Adrenal gland (tissue), 12 donors: ENCODE measurements around the gene EXOC3L4. TPM values are rescaled to one million over a fixed set of nuclear protein-coding genes. Genes with fewer than 3 reads are reported as not detected.

Experiments used
- DNase-seq, 7 donors: peaks; one replicate each; pipeline ENCODE4 v3.0.0-alpha.2; 2019 to 2020
- H3K27ac ChIP-seq, 5 donors: fragments of 200-600 bp; sonication (generic) in 4 of 5; 1 replicate in 3 of 5; 2 replicates in 2 of 5; pipeline versions ENCODE4 v1.5.1 to v1.8.0; 2016 to 2020; ENCODE audit warnings: mild to moderate bottlenecking in 1 of 5
- H3K27me3 ChIP-seq: fragments of 200-600 bp; 2 replicates; pipeline ENCODE4 v1.8.0; 2021
- H3K36me3 ChIP-seq, 2 donors: fragments of 200-600 bp; replicated peaks in 1 of 2; 1 replicate in 1 of 2; 2 replicates in 1 of 2; pipeline versions ENCODE4 v1.5.1 to v1.8.0; 2018 to 2022
- H3K4me1 ChIP-seq, 2 donors: fragments of 200-600 bp; replicated peaks in 1 of 2; 1 replicate in 1 of 2; 2 replicates in 1 of 2; pipeline versions ENCODE4 v1.5.1 to v1.8.0; 2018 to 2021
- H3K4me3 ChIP-seq, 4 donors: fragments of 200-600 bp; sonication (generic) in 3 of 4; one replicate each; pipeline ENCODE4 v1.5.1; 2016 to 2018
- H3K9me3 ChIP-seq, 3 donors: fragments of 200-600 bp; sonication (generic) in 1 of 3; replicated peaks in 1 of 3; 1 replicate in 2 of 3; 2 replicates in 1 of 3; pipeline versions ENCODE4 v1.5.1 to v1.8.0; 2016 to 2021
- POLR2A ChIP-seq, 2 donors: fragments of 450-650 bp; IDR thresholded peaks; one replicate each; pipeline ENCODE4 v1.6.1; 2017; ENCODE audit warnings: antibody characterized with exemption in 2 of 2, mild to moderate bottlenecking in 2 of 2, moderate library complexity in 1 of 2
- WGBS, 4 donors: extraction: QIAGEN DNeasy Blood & Tissue Kit in 2 of 4; methylation state at CpG; one replicate each; pipeline versions ENCODE4 v1.1.5 to v1.1.7; 2013 to 2017; 5-methylcytosine and 5-hydroxymethylcytosine counted together
- intact Hi-C, 2 donors: fragments of 100-400 bp; cut with DNase I; formaldehyde crosslinking; loops; one replicate each; pipeline versions ENCODE4 v1.14.1 to v1.15.0; 2022 to 2023
- polyA plus RNA-seq, 3 donors: library from polyadenylated mRNA; stranded (reverse); fragments of 200-250 nt in 2 of 3; fragments of 350-450 nt in 1 of 3; fragmentation: Illumina TruSeq in 1 of 3; extraction: RNeasy Lipid Tissue Mini Kit (QIAGEN cat#74804) in 1 of 3; gene quantifications; one replicate each; pipeline ENCODE4 v1.2.3, GENCODE V29; 2013 to 2014
- total RNA-seq, 9 donors: library from RNA; depleted of rRNA in 4 of 9; stranded (reverse); fragments of >200 nt in 4 of 9; fragments of 120-200 nt in 1 of 9; fragmentation: NEBNext Ultra II Directional in 1 of 9; extraction: Animal tissue kit (Norgen Biotek cat#: 25700) in 1 of 9; gene quantifications; one replicate each; pipeline versions ENCODE4 v1.1.0 to v1.2.4, GENCODE V29; 2013 to 2023
- TF ChIP-seq, protein P1 (sequence below), 6 experiments: fragments of 450-650 bp in 4 of 6; fragments of 200-600 bp in 2 of 6; sonication (generic) in 1 of 6; IDR thresholded peaks; 1 replicate in 5 of 6; 2 replicates in 1 of 6; pipeline versions ENCODE4 v1.5.1 to v1.8.0; 2016 to 2021; ENCODE audit warnings: antibody characterized with exemption in 6 of 6, mild to moderate bottlenecking in 2 of 6, moderate library complexity in 1 of 6
- donor health status: healthy with polysubstance abuse.
- donor health status: Bipolar disorder and iron deficiency.
- donor health status: DM: yes; HTN: yes; CAD: no.
- donor health status: DM: no; HTN: no; CAD: no.
- donor health status: DM: no; HTN: no; CAD: no.
- donor health status: DM: yes; HTN: yes; CAD: no.

Gene EXOC3L4
- total and polyA plus RNA-seq, 12 donors, result 0.12 to 4.3 (median 1.6) TPM; not detected in 1

DNA sequence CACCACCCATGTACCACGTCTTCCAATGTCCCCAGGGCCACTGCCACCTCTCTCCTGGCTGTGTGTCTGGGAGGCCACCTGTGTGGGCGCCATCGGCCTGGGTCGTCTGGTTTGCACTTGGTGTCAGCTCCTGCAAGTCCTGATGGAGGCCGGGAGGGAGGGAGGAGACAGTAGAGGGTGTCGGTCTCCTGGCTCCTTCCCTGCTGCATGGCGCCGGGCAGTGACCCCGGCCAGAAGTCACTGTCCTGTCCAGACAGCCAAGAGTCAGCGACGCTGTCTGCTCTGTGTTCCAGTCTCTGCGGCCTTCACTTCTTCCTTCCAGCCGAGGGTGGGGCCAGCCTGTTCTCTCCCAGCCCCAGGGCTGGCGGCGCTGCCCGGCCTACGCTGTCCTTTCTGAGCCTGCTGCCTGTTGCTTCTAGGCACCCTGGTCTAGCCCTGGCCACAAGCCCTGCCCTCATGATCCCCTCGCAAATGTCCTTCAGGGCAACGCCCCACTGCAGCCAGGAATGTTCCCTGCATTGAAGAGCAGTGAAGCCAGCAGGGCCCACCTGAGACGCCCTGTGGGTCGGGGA lies 23.5 kb upstream of the EXOC3L4 start:
- Histone ChIP-seq H3K9me3 (no peaks in the 10 kb centered on the region), H3K36me3 (no peaks in the 10 kb centered on the region), H3K27me3 (no peaks in the 10 kb centered on the region), H3K4me3 (no peak overlapping the region), H3K4me1 (peaks cover 5 to 12% of the 10 kb centered on the region in 2 donors), H3K27ac (no peak overlapping the region)
- 76 to 86% (median 84%) methylated on average over 9 to 21 of the region's 21 CpGs for WGBS, 4 donors
- TF ChIP-seq POLR2A (IDR thresholded peaks at IDR 0.05), result no peak
- TF ChIP-seq, protein P1, sequence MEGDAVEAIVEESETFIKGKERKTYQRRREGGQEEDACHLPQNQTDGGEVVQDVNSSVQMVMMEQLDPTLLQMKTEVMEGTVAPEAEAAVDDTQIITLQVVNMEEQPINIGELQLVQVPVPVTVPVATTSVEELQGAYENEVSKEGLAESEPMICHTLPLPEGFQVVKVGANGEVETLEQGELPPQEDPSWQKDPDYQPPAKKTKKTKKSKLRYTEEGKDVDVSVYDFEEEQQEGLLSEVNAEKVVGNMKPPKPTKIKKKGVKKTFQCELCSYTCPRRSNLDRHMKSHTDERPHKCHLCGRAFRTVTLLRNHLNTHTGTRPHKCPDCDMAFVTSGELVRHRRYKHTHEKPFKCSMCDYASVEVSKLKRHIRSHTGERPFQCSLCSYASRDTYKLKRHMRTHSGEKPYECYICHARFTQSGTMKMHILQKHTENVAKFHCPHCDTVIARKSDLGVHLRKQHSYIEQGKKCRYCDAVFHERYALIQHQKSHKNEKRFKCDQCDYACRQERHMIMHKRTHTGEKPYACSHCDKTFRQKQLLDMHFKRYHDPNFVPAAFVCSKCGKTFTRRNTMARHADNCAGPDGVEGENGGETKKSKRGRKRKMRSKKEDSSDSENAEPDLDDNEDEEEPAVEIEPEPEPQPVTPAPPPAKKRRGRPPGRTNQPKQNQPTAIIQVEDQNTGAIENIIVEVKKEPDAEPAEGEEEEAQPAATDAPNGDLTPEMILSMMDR (IDR thresholded peaks at IDR 0.05), result no peak
- DNase-seq, result peak in 1 of 7 donors; percentile 14
- intact Hi-C loops, result no loop called here

DNA sequence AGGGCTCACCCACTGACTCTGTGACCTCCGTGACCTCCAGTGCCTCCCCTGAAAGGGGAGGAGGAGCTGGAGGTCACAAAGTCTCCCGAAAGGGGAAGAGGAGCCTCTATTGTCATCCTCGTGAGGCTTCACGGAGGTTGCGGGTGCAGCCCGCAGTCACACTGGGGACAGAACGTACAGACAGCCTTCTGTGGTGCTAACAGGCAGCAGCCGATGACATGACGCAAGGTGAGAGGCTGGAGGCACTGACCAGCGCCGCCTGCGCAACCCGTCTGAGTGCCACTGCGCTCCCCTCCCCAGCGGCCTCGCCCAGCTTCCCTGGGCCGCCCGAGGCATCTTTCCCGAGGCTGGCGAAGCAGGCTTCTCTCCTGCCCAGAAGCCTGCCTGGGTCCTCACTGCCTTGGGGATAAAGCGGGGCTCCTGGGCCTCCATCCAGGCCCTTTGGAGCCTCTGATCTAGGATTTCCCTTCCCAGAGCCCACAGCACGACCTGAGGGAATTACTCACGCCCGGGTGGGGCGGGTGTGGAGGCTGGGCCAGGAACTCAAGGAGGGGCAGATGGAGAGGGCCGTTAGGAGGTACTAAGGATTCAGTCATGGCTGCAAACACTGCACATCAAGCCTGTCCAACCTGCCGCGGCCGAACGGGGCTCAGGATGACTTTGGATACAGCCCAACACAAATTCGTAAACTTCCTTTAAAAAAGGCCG lies 22.8 kb upstream of the EXOC3L4 start:
- no peaks in the 10 kb centered on the region for H3K36me3 ChIP-seq
- H3K4me3 ChIP-seq, result no peak overlapping the region
- intact Hi-C loops, result no loop called here
- 85 to 93% (median 86%) methylated on average over 19 to 32 of the region's 32 CpGs for WGBS, 4 donors
- H3K27me3 ChIP-seq, result no peaks in the 10 kb centered on the region
- H3K27ac ChIP-seq, result no peak overlapping the region
- H3K9me3 ChIP-seq, result no peaks in the 10 kb centered on the region
- H3K4me1 ChIP-seq, result peaks cover 5 to 12% of the 10 kb centered on the region in 2 donors
- no peak for TF ChIP-seq POLR2A (IDR thresholded peaks at IDR 0.05)
- TF ChIP-seq, protein P1 (IDR thresholded peaks at IDR 0.05), result no peak
- DNase-seq, result peak in 2 of 7 donors; percentile 12 to 13

DNA sequence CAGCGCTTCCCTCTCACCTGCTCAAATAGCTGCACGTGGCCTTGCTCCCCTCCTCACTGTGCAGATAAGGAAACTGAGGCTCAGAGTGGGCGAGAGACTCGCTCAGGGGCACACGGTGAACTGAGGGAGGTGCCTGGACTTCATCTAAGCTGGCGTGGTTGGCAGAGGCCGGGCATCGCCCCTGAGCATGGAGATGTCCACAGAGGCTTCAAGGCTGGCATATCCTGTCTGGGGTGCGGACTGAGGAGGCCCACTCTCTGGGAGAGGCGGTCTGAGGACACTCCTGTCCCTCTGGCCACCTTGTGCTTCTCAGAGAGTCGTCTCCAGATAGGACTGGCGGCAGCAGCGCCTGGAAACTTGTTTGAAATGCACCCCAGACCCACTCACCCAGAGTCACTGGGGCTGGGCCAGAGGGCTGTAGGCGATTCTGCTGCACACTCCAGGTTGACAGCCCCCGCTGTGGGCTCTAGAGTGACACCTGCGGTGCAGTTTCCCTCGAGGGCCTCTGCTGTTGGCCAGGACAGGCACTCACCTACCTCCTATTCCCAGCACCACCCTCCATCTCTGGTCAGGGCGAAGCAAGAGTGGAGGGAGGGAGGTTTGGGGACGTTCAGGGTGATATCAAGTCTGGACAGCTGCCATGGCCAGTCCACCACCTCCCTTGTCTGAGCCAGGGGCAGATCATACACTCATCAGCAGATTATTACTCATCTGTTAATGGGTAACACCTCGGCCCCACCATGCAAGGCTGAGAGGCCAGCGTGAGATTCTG lies 21.7 kb upstream of the EXOC3L4 start:
- Histone ChIP-seq H3K27ac (no peak overlapping the region), H3K4me1 (peaks cover 5 to 10% of the 10 kb centered on the region in 2 donors), H3K4me3 (no peak overlapping the region), H3K9me3 (no peaks in the 10 kb centered on the region), H3K27me3 (no peaks in the 10 kb centered on the region), H3K36me3 (no peaks in the 10 kb centered on the region)
- intact Hi-C loops, result no loop called here
- 68 to 85% (median 81%) methylated on average over 10 to 21 of the region's 21 CpGs for WGBS, 4 donors
- DNase-seq, result peak in 1 of 7 donors; percentile 29
- TF ChIP-seq, protein P1 (IDR thresholded peaks at IDR 0.05), result no peak
- TF ChIP-seq POLR2A (IDR thresholded peaks at IDR 0.05), result no peak

DNA sequence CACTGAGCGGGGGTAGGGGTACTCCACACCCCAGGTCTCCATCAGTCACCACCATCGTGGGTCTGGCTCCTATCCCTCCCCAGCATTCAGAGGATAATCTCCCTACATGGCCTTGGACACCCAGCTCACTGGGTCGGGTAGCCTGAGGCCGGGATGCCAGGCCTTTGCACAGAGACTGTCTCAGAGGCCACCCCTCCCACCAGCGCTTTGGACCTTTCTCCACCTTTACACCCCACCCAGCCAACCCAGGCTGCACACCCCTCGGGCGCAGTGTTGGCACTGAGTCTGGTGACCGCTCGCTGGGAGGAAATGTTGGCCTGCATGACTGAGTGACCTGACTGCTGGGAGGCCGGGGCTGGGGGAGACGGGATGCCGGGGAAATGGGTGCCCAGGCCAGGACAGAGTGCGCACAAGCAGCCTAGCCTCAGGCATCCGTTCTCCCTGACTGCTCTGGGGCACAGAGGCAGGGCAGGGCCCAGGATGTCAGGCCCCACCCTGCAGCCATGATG lies 21.1 kb upstream of the EXOC3L4 start:
- Histone ChIP-seq H3K9me3 (no peaks in the 10 kb centered on the region), H3K4me3 (no peak overlapping the region), H3K4me1 (peaks cover 5 to 8% of the 10 kb centered on the region in 2 donors), H3K27me3 (no peaks in the 10 kb centered on the region), H3K27ac (no peak overlapping the region), H3K36me3 (no peaks in the 10 kb centered on the region)
- intact Hi-C loops, result no loop called here
- DNase-seq, result no peak
- TF ChIP-seq, protein P1 (IDR thresholded peaks at IDR 0.05), result no peak
- no peak for TF ChIP-seq POLR2A (IDR thresholded peaks at IDR 0.05)
- WGBS, 4 donors, result 80 to 92% (median 83%) methylated on average over 10 to 14 of the region's 14 CpGs
